OCI-LY1 (cell line): ENCODE measurements around the gene HTD2.

ENCODE experiments used
- CTCF ChIP-seq: fragments of 200-600 bp; sonication (generic), shearing (Covaris generic); IDR thresholded peaks from 2 replicates; pipeline ENCODE4 v1.5.1; 2017; ENCODE audit warnings: mild to moderate bottlenecking, antibody characterized with exemption, low read length, moderate library complexity, mixed read lengths
- EZH2 ChIP-seq: fragments of 200-600 bp; sonication (generic), shearing (Covaris generic); IDR thresholded peaks from 2 replicates; pipeline ENCODE4 v1.8.0; 2017; ENCODE audit warnings: borderline replicate concordance, mixed run types, mild to moderate bottlenecking, antibody characterized with exemption, low read length, moderate library complexity, mixed read lengths

GRCh38 chr3:58258392-58259055, 47.8 kb upstream of the HTD2 start:
- TF ChIP-seq CTCF = no peak
- TF ChIP-seq EZH2 = no peak
